ENCODE data around the gene DIABLO.
"Not testable (repeated sequence)": the region's sequence is repeated elsewhere in the genome, so short reads cannot be mapped to it uniquely, and the experiment has no call there.

The DIABLO gene

GRCh38 chr12:122225683-122226365 lies at the start of gene DIABLO:
TSS of gene DIABLO (minus strand) at chr12:122226052. CDS start at chr12:122226014, 38 bp downstream.
- peak; percentile 99 for DNase-seq (ENCODE audit: low read depth, low spot score)

GRCh38 chr12:122275459-122275858 lies 49.6 kb upstream of the DIABLO start:
- DNase-seq (ENCODE audit: low read depth, low spot score) = no peak

- peak; percentile 82 for DNase-seq (ENCODE audit: low read depth, low spot score)
These were observed 40.5 kb upstream of the DIABLO start, which contains the start of gene VPS33A for GRCh38 chr12:122266230-122266901. TSS of gene VPS33A (minus strand) at chr12:122266494. CDS start at chr12:122266408, 86 bp downstream.

GRCh38 chr12:122265886-122266229 lies 40.0 kb upstream of the DIABLO start:
- DNase-seq (ENCODE audit: low read depth, low spot score) = no peak

GRCh38 chr12:122265476-122265875 lies 39.6 kb upstream of the DIABLO start:
- DNase-seq (ENCODE audit: low read depth, low spot score) = no peak

GRCh38 chr12:122260735-122261134 lies 34.9 kb upstream of the DIABLO start:
- not testable (repeated sequence) for DNase-seq (ENCODE audit: low read depth, low spot score)

GRCh38 chr12:122258939-122259338 lies 33.1 kb upstream of the DIABLO start:
- DNase-seq (ENCODE audit: low read depth, low spot score) = not testable (repeated sequence)

- DNase-seq (ENCODE audit: low read depth, low spot score) = not testable (repeated sequence)
These were observed 32.6 kb upstream of the DIABLO start for GRCh38 chr12:122258462-122258861.

GRCh38 chr12:122250536-122250935 lies 24.7 kb upstream of the DIABLO start:
- no peak for DNase-seq (ENCODE audit: low read depth, low spot score)

- no peak for DNase-seq (ENCODE audit: low read depth, low spot score)
These were observed 24.2 kb upstream of the DIABLO start for GRCh38 chr12:122250047-122250446.

GRCh38 chr12:122245553-122245952 lies 19.7 kb upstream of the DIABLO start:
- DNase-seq (ENCODE audit: low read depth, low spot score) = no peak

- DNase-seq (ENCODE audit: low read depth, low spot score) = no peak
These were observed 18.9 kb upstream of the DIABLO start for GRCh38 chr12:122244565-122245371.

GRCh38 chr12:122243965-122244364 lies 18.1 kb upstream of the DIABLO start:
- no peak for DNase-seq (ENCODE audit: low read depth, low spot score)

GRCh38 chr12:122238861-122239260 lies 13.0 kb upstream of the DIABLO start:
- DNase-seq (ENCODE audit: low read depth, low spot score) = no peak

- DNase-seq (ENCODE audit: low read depth, low spot score) = no peak
These were observed 9.9 kb upstream of the DIABLO start for GRCh38 chr12:122235741-122236140.

GRCh38 chr12:122232691-122233090 lies 6.8 kb upstream of the DIABLO start:
- no peak for DNase-seq (ENCODE audit: low read depth, low spot score)

- no peak for DNase-seq (ENCODE audit: low read depth, low spot score)
These were observed 4.9 kb upstream of the DIABLO start for GRCh38 chr12:122230798-122231197.

GRCh38 chr12:122228092-122228491 lies 2.2 kb upstream of the DIABLO start:
- no peak for DNase-seq (ENCODE audit: low read depth, low spot score)

- no peak for DNase-seq (ENCODE audit: low read depth, low spot score)
These were observed 1.5 kb upstream of the DIABLO start for GRCh38 chr12:122227341-122227740.

GRCh38 chr12:122226366-122227125 lies 694 bp upstream of the DIABLO start:
- no peak for DNase-seq (ENCODE audit: low read depth, low spot score)

GRCh38 chr12:122216445-122216844 lies 9.4 kb downstream of the DIABLO start:
- DNase-seq (ENCODE audit: low read depth, low spot score) = no peak

GRCh38 chr12:122215771-122216170 lies 10.1 kb downstream of the DIABLO start:
- no peak for DNase-seq (ENCODE audit: low read depth, low spot score)

All from activated CD4-positive, CD25-positive, alpha-beta regulatory T cell treated with anti-CD3 and anti-CD28 coated beads, Interleukin-2, amount 50 U/mL, for 16 hours (primary cell).